ENCODE measurements around the gene TRABD2A. TPM values are rescaled to one million over a fixed set of nuclear protein-coding genes. Genes with fewer than 3 reads are reported as not detected.

Gene TRABD2A
- total and polyA plus RNA-seq, 2 of the 13 experiments (the other 11 are each of a cell fraction or from before 2014, with no cell fraction given): 0.15 TPM; not detected in 1

DNA sequence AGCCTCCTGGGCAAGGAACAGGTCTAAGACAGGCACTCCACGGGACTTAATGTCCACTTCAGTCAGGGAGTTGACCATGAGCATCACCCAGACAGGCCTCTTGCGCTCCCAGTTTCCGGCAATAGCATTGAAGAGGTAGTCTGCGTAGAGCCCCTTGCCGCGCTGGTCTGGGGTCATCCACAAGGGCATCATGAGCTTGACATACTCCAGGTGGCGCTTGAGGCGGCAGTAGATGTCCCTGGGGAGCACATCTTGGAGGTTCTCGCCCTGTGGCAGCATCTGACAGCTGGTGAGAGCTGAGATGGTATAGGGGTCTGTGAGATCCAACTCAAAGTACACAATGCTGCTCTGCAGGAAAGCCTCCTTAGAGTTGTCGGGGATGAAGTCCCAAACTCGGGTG is 10.6 kb downstream of the TRABD2A start:
- no peaks in the 10 kb centered on the region for H3K79me2 ChIP-seq (ENCODE audit: insufficient read depth, low read length)
- no peak for DNase-seq (ENCODE audit: low spot score)

More for the DNA sequence above, 10.6 kb downstream of the TRABD2A start:
- FAIRE-seq (no peak), ATAC-seq (peak; percentile 65)
- intact Hi-C loops (cut with micrococcal nuclease; ENCODE audit: unreplicated experiment) (no loop called here), in situ Hi-C loops (cut with HindIII; ENCODE audit: extremely low pct_ligation_motif_present, low pct_unique_long_range_greater_than_20kb) (no loop called here)
- WGBS (ENCODE audit: low lambda C conversion rate): 49% methylated on average over 11 of the region's 11 CpGs
- Histone ChIP-seq H2AFZ (ENCODE audit: low read length) (no peak overlapping the region), H3K36me3 (replicated peaks in 1 of 2; ENCODE audit: control insufficient read depth in 1 of 2, insufficient read depth in 2 of 2, low read length in 2 of 2) (no peaks in the 10 kb centered on the region), H3K9me3 (ENCODE audit: low read length) (no peaks in the 10 kb centered on the region), H4K20me1 (ENCODE audit: insufficient read depth, low read length) (no peaks in the 10 kb centered on the region), H3K4me3 (replicated peaks in 1 of 3; ENCODE audit: insufficient read depth in 1 of 3, low read depth in 2 of 3, low read length in 3 of 3) (no peak overlapping the region), H3K27ac (ENCODE audit: extremely low read length, insufficient read depth, low read length) (no peak overlapping the region), H3K27me3 (ENCODE audit: control insufficient read depth in 1 of 2, insufficient read depth in 2 of 2, low read length in 2 of 2) (peaks cover 0 to 29% of the 10 kb centered on the region in 2 experiments; a peak in 3 of 5 replicates), H3K4me2 (ENCODE audit: low read depth, low read length) (no peak overlapping the region), H3K4me1 (ENCODE audit: insufficient read depth, low read length) (no peaks in the 10 kb centered on the region), H3K9ac (ENCODE audit: insufficient read depth, low read depth, low read length) (no peak overlapping the region)
- POLR2A ChIA-PET: no interaction called here
- TF ChIP-seq MNT (IDR thresholded peaks at IDR 0.05): no peak
- TF ChIP-seq STAG1 (CRISPR knock-in tag; IDR thresholded peaks at IDR 0.05): 0 out of 2 replicates have a peak, but pooled peaks have one; percentile 25
- no peak for TF ChIP-seq CBX2 (IDR thresholded peaks at IDR 0.05; ENCODE audit: low read depth, low read length)
- no peak for TF ChIP-seq CBX2 (CRISPR knock-in tag; IDR thresholded peaks at IDR 0.05; ENCODE audit: low read depth)
- TF ChIP-seq CSRNP1 (CRISPR knock-in tag; IDR thresholded peaks at IDR 0.05): no peak
- TF ChIP-seq, protein P1, sequence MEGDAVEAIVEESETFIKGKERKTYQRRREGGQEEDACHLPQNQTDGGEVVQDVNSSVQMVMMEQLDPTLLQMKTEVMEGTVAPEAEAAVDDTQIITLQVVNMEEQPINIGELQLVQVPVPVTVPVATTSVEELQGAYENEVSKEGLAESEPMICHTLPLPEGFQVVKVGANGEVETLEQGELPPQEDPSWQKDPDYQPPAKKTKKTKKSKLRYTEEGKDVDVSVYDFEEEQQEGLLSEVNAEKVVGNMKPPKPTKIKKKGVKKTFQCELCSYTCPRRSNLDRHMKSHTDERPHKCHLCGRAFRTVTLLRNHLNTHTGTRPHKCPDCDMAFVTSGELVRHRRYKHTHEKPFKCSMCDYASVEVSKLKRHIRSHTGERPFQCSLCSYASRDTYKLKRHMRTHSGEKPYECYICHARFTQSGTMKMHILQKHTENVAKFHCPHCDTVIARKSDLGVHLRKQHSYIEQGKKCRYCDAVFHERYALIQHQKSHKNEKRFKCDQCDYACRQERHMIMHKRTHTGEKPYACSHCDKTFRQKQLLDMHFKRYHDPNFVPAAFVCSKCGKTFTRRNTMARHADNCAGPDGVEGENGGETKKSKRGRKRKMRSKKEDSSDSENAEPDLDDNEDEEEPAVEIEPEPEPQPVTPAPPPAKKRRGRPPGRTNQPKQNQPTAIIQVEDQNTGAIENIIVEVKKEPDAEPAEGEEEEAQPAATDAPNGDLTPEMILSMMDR (CRISPR knock-in tag; IDR thresholded peaks at IDR 0.05): peak; percentile 36
- no TSS peak for BruUV-seq (replicated peaks)
- CTCF ChIA-PET (ENCODE audit: low intra/inter-chr PET ratio, low total read pairs): interaction anchor here (1.7 kb wide), 1 partner anchor 12 kb away, joined by 4 read pairs; no protein-coding TSS in a partner anchor
